Right lobe of liver (tissue), 6 donors: ENCODE data around the gene EPS15. TPM values are rescaled to one million over a fixed set of nuclear protein-coding genes. Genes with fewer than 3 reads are reported as not detected.
A peak's percentile ranks its signal among the peaks of the same experiment; 100 is the strongest.

ENCODE experiments used
- ATAC-seq, 4 donors: fragments of 200-7000 bp; cut with Tn5 transposase; one replicate each; pipeline ENCODE4 v1.9.1; 2020; ENCODE audit warnings: mild to moderate bottlenecking in 4 of 4, moderate library complexity in 4 of 4
- DNase-seq, 3 donors: peaks; one replicate each; pipeline ENCODE4 v3.0.0-alpha.2; 2020
- H3K27ac ChIP-seq, 3 donors: fragments of 200-600 bp; one replicate each; pipeline ENCODE4 v1.8.0; 2022
- H3K27me3 ChIP-seq, 2 donors: fragments of 200-600 bp; one replicate each; pipeline ENCODE4 v1.8.0; 2022
- H3K36me3 ChIP-seq, 4 donors: fragments of 200-600 bp; sonication (generic) in 1 of 4; one replicate each; pipeline versions ENCODE4 v1.5.1 to v1.8.0; 2017 to 2022; ENCODE audit warnings: control low read depth in 1 of 4
- H3K4me1 ChIP-seq, 4 donors: fragments of 200-600 bp; sonication (generic) in 1 of 4; one replicate each; pipeline versions ENCODE4 v1.5.1 to v1.8.0; 2017 to 2022; ENCODE audit warnings: control low read depth in 1 of 4
- H3K4me3 ChIP-seq, 3 donors: fragments of 200-600 bp; one replicate each; pipeline ENCODE4 v1.8.0; 2022
- H3K9me3 ChIP-seq, 4 donors: fragments of 200-600 bp; sonication (generic) in 1 of 4; one replicate each; pipeline versions ENCODE4 v1.5.1 to v1.8.0; 2017 to 2022; ENCODE audit warnings: control low read depth in 1 of 4
- POLR2A ChIP-seq: fragments of 450-650 bp; IDR thresholded peaks from one replicate; pipeline ENCODE4 v1.6.1; 2017; ENCODE audit warnings: antibody characterized with exemption, mild to moderate bottlenecking
- WGBS: methylation state at CpG from one replicate; pipeline ENCODE4 v1.1.6; 2018; ENCODE audit warnings: low coverage, low lambda C conversion rate; ENCODE audit not compliant: insufficient coverage; ENCODE audit errors: missing lambda C conversion rate; 5-methylcytosine and 5-hydroxymethylcytosine counted together
- intact Hi-C, 2 donors: fragments of 100-400 bp; cut with DNase I; formaldehyde crosslinking; loops; one replicate each; pipeline versions ENCODE4 v1.11.2 to v1.14.1; 2022
- total RNA-seq, 6 experiments: library from RNA; depleted of rRNA in 2 of 6; stranded (reverse); fragments of >200 nt in 2 of 6; fragmentation: NEBNext Ultra II Directional in 3 of 6; extraction: Animal tissue kit (Norgen Biotek cat#: 25700) in 3 of 6; gene quantifications; one replicate each; pipeline versions ENCODE4 v1.1.0 to v1.2.4, GENCODE V29; 2016 to 2023
- TF ChIP-seq, protein P1 (sequence below), 4 donors: fragments of 200-600 bp in 3 of 4; fragments of 450-650 bp in 1 of 4; IDR thresholded peaks; one replicate each; pipeline versions ENCODE4 v1.5.1 to v1.8.0; 2016 to 2022; ENCODE audit warnings: antibody characterized with exemption in 4 of 4, mild to moderate bottlenecking in 2 of 4
- donor health status: DM: no; HTN: yes; CAD: no.
- donor health status: DM: no; HTN: no; CAD: no.
- donor health status: DM: no; HTN: no; CAD: no.
- donor health status: DM: no; HTN: yes; CAD: no.
- donor health status: DM: no; HTN: yes; CAD: no.

Gene EPS15
- total RNA-seq, 6 experiments from 2014 or later: 23.2 to 30.9 (median 28.6) TPM

DNA sequence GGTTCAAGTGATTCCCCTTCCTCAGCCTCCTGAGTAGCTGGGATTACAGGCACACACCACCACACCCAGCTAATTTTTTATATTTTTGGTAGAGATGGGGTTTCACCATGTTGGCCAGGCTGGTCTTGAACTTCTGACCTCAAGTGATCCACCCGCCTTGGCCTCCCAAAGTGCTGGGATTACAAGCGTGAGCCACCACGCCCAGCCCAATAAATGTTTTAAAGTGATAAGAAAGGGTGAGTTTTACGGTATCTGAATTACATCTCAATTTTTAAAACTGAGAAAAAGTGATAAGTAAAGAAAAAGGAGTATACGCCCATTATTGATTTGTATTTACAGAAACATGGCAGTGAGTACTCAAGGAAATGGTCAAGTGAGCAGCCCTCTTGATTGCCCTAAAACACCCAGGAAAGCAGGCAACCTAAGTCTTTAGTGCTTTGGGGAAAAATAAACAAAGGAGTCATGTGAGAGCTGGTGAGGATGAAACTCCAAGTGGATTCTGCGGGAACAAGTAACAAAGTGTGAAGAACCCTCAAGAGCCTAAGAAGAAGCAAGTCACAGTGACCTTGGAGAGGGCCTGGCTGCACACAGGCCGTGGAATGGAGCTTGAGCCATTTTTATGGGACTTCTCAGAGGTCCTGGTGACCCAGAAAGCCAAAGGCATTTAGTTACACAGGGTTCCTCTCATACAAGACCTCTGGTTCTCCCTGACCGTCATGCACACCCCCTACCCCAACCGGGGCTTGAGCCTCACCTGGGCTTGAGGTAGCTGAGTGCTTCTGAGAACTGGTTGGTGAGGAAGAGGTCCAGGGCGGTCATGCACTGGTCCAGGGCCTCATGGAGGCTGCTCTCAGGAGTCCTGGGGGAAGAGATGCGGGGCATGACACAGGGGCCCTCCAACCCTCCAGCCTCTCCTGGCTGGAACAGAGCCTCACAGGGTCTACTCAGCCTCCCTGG, 197.8 kb downstream of the EPS15 start:
- Histone ChIP-seq H3K36me3 (no peaks in the 10 kb centered on the region), H3K27ac (no peak overlapping the region), H3K27me3 (no peaks in the 10 kb centered on the region), H3K4me1 (no peaks in the 10 kb centered on the region), H3K4me3 (no peak overlapping the region), H3K9me3 (no peaks in the 10 kb centered on the region)
- DNase-seq (no peak), ATAC-seq (peak in 1 of 4 donors; percentile 36)
- TF ChIP-seq, protein P1, sequence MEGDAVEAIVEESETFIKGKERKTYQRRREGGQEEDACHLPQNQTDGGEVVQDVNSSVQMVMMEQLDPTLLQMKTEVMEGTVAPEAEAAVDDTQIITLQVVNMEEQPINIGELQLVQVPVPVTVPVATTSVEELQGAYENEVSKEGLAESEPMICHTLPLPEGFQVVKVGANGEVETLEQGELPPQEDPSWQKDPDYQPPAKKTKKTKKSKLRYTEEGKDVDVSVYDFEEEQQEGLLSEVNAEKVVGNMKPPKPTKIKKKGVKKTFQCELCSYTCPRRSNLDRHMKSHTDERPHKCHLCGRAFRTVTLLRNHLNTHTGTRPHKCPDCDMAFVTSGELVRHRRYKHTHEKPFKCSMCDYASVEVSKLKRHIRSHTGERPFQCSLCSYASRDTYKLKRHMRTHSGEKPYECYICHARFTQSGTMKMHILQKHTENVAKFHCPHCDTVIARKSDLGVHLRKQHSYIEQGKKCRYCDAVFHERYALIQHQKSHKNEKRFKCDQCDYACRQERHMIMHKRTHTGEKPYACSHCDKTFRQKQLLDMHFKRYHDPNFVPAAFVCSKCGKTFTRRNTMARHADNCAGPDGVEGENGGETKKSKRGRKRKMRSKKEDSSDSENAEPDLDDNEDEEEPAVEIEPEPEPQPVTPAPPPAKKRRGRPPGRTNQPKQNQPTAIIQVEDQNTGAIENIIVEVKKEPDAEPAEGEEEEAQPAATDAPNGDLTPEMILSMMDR (IDR thresholded peaks at IDR 0.05): no peak
- TF ChIP-seq POLR2A: no peak
- intact Hi-C loops: no loop called here
- 91% methylated on average over 7 of the region's 11 CpGs for WGBS

DNA sequence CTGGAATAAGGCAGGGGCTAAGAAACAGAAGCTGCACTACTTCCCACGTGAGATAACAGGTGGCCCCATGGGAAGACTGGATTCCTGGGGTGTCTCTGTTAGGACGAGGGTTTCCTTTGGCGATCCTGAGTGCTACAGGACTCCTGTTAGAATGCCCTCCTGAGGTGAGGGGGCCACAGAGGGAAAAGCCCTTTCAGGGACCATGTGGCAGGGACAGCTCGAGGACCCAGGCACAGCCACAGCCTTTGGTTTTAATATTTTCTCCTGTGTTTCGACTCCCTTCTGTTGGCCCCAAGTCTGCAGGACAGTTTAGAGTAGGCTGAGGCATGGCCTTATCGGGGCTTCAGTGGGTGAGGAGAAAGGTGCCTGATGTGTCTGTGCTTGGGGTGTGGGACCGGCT, 201.3 kb downstream of the EPS15 start:
- 79% methylated on average over 4 of the region's 7 CpGs for WGBS
- H3K27ac ChIP-seq: no peak overlapping the region
- intact Hi-C loops: no loop called here

DNA sequence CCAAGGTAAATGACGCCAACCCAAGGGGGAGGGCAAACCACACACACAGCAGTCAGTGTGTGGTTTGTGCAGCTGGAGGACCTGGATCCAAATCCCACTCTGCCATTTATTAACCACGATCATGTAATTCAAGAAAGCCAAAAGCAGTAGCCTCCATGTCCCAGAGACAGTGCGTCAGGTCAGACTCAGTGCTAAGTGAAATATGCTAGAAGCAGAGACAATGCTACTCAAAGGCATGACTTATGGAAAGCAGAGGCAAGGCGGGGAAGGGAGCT, 202.3 kb downstream of the EPS15 start:
- H3K27me3 ChIP-seq: no peaks in the 10 kb centered on the region
- ATAC-seq: no peak
- H3K27ac ChIP-seq: no peak overlapping the region
- no peaks in the 10 kb centered on the region for H3K9me3 ChIP-seq
- H3K36me3 ChIP-seq: no peaks in the 10 kb centered on the region
- TF ChIP-seq POLR2A: no peak
- TF ChIP-seq, protein P1 (IDR thresholded peaks at IDR 0.05): no peak
- no peak overlapping the region for H3K4me3 ChIP-seq
- DNase-seq: peak in 1 of 3 donors; percentile 28
- 65% methylated on average over 2 of the region's 4 CpGs for WGBS
- intact Hi-C loops: no loop called here
- peaks cover 2 to 11% (median 6%) of the 10 kb centered on the region in 4 donors for H3K4me1 ChIP-seq

More for the DNA sequence above, 201.3 kb downstream of the EPS15 start:
- DNase-seq (peak in 1 of 3 donors; percentile 1), ATAC-seq (no peak)
- no peaks in the 10 kb centered on the region for H3K36me3 ChIP-seq
- no peak overlapping the region for H3K4me3 ChIP-seq
- TF ChIP-seq, protein P1 (IDR thresholded peaks at IDR 0.05): no peak
- TF ChIP-seq POLR2A: no peak
- peaks cover 2 to 11% (median 6%) of the 10 kb centered on the region in 4 donors for H3K4me1 ChIP-seq
- H3K9me3 ChIP-seq: no peaks in the 10 kb centered on the region
- no peaks in the 10 kb centered on the region for H3K27me3 ChIP-seq

DNA sequence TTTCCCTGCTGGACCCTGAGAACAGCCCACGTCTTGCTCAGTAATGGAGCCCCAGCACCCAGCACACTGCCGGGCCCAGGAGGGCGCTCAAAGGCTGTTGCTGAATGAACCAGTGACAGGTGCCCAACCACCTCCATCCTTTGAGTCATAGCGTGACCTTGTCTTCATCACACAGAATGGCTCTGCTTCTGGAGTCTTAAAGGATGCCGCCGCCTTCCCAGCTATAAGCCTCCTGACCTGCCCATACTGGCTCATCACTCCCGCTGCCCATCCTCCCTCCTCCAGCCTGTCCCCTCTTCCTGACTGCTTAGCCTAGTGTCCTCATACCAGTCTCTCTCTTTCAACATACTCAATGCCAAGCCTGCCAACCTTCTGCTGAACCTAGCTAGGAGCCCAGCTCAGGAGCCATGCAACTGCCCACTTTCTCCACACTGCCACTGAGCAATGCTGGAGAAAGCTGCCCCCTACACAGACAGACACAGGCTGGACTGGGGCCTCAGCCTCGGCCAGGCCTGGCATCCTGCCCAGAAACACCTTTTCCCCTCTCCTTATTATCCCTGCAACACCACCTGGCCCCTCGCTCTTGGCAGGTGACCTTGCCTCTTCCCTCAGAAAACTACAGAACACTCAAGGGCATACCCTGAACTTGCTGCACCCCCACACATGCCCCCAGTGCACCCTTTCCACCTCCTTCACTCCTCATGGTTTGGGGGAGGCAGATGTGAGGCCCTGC, 202.8 kb downstream of the EPS15 start:
- H3K4me3 ChIP-seq: no peak overlapping the region
- peaks cover 2 to 11% (median 6%) of the 10 kb centered on the region in 4 donors for H3K4me1 ChIP-seq
- 70% methylated on average over 5 of the region's 9 CpGs for WGBS
- no peak for ATAC-seq
- no peaks in the 10 kb centered on the region for H3K27me3 ChIP-seq
- H3K9me3 ChIP-seq: no peaks in the 10 kb centered on the region
- intact Hi-C loops: no loop called here
- H3K27ac ChIP-seq: no peak overlapping the region
- no peak for TF ChIP-seq POLR2A
- TF ChIP-seq, protein P1 (IDR thresholded peaks at IDR 0.05): no peak
- DNase-seq: peak in 1 of 3 donors; percentile 34
- H3K36me3 ChIP-seq: no peaks in the 10 kb centered on the region
